GM12873 (cell line): ENCODE data around the gene SLC25A25.

ENCODE experiments used
- TF ChIP-seq, protein P1 (sequence below): IDR thresholded peaks from 2 replicates; pipeline ENCODE4 v1.5.1; 2012; ENCODE audit warnings: low read depth, mild to moderate bottlenecking, moderate library complexity, low read length, control low read depth; ENCODE audit not compliant: insufficient read depth; ENCODE audit errors: missing control alignments

Gene SLC25A25

DNA sequence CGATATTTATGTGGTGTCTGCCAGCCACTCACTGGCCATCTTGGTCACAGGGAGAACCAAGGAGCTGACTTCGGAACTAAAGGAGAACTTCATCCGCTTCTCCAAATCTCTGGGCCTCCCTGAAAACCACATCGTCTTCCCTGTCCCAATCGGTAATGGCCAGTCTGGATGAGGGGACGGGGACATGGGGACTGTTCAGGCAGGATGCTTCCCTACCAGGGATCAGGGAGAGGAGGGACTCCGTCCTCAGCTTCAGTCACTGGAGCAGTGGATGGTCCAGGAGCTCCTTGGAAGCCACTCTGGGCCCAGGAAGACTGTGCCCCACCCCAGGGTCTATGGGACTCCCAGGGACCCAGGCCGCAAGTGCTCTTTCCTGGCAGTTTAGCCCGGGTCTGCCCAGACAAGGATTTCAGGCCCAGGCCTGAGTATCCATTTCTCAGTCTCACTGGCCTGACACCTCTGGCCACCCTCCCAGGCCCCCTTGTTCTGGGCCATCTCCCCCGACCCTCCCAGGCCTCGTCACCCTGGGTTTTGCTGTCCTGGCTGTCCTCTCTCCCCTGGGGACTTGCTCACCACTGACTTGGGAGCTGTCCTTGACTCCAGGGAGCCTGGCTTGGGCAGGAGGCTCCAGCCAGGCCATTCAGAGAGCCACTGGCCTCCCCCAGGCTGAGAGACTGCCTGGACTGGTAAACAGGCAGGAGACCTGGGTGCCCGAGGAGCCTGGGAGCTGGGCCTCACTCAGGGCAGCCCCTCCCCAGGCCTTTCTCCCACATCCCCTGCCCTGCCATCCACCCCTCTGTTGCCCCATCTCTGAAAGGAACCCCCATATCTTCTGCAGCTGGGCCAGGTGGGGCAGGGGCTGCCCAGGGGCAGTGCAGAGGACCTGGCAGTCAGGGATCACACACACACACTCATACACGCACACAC, 84.4 kb downstream of the SLC25A25 start:
- TF ChIP-seq, protein P1, sequence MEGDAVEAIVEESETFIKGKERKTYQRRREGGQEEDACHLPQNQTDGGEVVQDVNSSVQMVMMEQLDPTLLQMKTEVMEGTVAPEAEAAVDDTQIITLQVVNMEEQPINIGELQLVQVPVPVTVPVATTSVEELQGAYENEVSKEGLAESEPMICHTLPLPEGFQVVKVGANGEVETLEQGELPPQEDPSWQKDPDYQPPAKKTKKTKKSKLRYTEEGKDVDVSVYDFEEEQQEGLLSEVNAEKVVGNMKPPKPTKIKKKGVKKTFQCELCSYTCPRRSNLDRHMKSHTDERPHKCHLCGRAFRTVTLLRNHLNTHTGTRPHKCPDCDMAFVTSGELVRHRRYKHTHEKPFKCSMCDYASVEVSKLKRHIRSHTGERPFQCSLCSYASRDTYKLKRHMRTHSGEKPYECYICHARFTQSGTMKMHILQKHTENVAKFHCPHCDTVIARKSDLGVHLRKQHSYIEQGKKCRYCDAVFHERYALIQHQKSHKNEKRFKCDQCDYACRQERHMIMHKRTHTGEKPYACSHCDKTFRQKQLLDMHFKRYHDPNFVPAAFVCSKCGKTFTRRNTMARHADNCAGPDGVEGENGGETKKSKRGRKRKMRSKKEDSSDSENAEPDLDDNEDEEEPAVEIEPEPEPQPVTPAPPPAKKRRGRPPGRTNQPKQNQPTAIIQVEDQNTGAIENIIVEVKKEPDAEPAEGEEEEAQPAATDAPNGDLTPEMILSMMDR, result no peak

GRCh38 chr9:128153060-128153946, 85.3 kb downstream of the SLC25A25 start:
- TF ChIP-seq, protein P1, result no peak

DNA sequence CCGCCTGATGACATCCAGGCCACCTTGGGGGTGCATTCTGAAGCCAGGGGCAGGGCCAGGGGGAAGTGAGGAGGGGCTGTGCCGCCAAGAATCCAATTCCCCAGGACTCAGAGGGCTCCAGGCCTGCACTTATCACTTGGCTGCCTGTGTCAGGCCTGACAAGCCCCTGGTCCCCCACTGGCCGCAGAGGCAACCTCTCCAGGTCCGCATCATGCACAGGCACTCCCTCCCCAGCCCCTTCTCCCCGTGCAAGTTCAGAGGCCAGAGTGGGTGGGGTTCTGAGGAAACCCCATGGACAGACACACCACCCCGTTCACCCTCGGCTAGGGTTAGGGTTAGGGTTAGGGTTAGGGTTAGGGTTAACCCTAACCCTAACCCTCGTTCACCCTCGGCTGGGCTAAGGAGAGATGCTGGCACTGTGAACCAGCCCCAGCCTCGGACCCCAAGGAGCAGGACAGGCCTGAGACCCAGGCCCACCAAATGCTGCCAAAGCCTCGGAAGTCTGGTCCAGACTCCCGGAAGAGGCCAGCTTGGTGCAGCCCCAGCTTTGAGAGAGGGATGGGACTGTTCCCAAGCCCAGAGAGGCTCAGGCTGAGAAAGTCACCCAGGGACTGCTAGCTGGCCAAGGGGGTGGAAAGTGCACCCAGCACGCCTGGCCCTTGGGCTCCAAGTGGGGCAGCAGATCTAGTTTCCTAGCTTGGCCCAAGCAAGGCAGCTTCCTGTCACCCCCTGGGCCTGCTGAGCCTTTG, 86.1 kb downstream of the SLC25A25 start:
- TF ChIP-seq, protein P1, result no peak

DNA sequence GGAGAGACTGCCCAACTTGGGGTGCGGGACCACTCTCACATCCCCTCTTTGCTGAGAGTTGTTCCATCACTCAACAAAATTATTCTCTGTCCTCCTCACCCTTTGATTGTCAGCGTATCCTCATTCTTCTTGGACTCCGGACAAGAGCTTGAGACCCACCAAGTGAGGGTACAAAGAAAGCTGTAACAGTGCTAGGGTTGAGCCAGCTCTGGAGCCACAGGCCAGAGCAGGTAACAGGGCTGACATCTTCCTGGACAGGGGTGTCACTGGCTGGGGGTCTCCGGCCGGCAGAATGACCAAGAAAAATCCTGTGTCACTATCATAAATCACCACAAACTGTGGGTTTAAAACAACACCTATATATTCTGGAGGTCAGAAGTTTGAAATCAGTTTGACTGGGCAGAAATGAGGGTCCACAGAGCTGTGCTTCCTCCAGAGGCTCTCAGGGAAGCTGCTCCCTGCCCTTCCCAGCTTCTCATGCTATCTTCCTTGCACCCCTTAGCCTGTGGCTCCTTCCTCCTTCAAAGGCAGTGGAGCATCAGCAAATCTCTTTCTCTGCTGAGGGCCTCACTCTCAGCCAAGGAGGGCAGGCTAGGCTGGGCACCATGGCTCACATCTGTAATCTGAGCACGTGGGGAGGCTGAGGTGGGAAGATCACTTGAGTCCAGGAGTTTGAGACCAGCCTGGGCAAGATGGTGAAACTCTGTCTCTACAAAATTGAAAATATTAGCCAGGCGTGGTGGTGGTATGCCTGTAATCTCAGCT, 87.9 kb downstream of the SLC25A25 start:
- TF ChIP-seq, protein P1, result no peak
